GM06990 (cell line): Measurements from ENCODE around the gene OR4D1.
"Not testable (repeated sequence)": the region's sequence is repeated elsewhere in the genome, so short reads cannot be mapped to it uniquely, and the experiment has no call there.

Experiments
- DNase-seq: peaks from one replicate; pipeline ENCODE4 v3.0.0-alpha.2; 2011; ENCODE audit not compliant: insufficient read length; ENCODE audit errors: extremely low read depth
- H3K27me3 ChIP-seq: replicated peaks from 2 replicates; pipeline ENCODE4 v1.6.0; 2011; ENCODE audit warnings: low read length; ENCODE audit not compliant: control insufficient read depth, insufficient read depth
- H3K36me3 ChIP-seq: 2 replicates; pipeline ENCODE4 v1.5.1; 2011; ENCODE audit warnings: low read length; ENCODE audit not compliant: control insufficient read depth, insufficient read depth
- H3K4me3 ChIP-seq: replicated peaks from 2 replicates; pipeline ENCODE4 v1.5.1; 2011; ENCODE audit warnings: low read depth, mild to moderate bottlenecking, control low read depth, low read length
- TF ChIP-seq, protein P1 (sequence below): IDR thresholded peaks from 2 replicates; pipeline ENCODE4 v1.5.1; 2011; ENCODE audit warnings: low read length, control low read depth, mild to moderate bottlenecking, inconsistent platforms; ENCODE audit not compliant: insufficient read depth, poor library complexity, severe bottlenecking

Gene OR4D1

GRCh38 chr17:58147930-58148434 is at the start of gene OR4D1:
Gene OR4D1, plus strand, starts transcription at chr17:58148384. Its CDS starts 6,770 bp downstream, at chr17:58155154.
- H3K36me3 ChIP-seq = no peaks in the 10 kb centered on the region
- TF ChIP-seq, protein P1, sequence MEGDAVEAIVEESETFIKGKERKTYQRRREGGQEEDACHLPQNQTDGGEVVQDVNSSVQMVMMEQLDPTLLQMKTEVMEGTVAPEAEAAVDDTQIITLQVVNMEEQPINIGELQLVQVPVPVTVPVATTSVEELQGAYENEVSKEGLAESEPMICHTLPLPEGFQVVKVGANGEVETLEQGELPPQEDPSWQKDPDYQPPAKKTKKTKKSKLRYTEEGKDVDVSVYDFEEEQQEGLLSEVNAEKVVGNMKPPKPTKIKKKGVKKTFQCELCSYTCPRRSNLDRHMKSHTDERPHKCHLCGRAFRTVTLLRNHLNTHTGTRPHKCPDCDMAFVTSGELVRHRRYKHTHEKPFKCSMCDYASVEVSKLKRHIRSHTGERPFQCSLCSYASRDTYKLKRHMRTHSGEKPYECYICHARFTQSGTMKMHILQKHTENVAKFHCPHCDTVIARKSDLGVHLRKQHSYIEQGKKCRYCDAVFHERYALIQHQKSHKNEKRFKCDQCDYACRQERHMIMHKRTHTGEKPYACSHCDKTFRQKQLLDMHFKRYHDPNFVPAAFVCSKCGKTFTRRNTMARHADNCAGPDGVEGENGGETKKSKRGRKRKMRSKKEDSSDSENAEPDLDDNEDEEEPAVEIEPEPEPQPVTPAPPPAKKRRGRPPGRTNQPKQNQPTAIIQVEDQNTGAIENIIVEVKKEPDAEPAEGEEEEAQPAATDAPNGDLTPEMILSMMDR = no peak
- H3K27me3 ChIP-seq = no peaks in the 10 kb centered on the region; the same call in 1 of the 2 replicates
- DNase-seq = no peak
- H3K4me3 ChIP-seq = no peak within 1 kb of the TSS

- H3K4me3 ChIP-seq = no peak overlapping the region
- H3K27me3 ChIP-seq = no peaks in the 10 kb centered on the region
- DNase-seq = no peak
- no peaks in the 10 kb centered on the region for H3K36me3 ChIP-seq
- TF ChIP-seq, protein P1 = no peak
These were observed 47.7 kb upstream of the OR4D1 start for GRCh38 chr17:58100506-58100905.

DNA sequence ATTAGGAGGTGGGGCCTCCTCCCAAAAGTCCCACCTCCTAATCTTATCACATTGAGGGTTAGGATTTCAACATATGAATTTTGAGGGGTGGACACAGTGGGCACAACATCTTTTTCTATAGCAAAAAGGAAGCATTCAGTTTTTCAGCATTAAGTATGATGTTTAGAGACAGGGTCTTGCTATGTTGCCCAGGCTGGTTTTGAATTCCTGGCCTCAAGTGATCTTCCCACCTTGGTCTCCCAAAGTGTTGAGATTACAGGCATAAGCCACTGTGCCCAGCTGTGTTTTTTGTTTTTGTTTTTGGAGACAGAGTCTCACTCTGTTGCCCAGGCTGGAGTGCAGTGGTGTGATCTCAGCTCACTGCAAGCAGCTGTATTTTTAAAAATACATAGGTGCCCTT is 46.3 kb upstream of the OR4D1 start:
- not testable (repeated sequence) for DNase-seq, H3K4me3 ChIP-seq

GRCh38 chr17:58105093-58105492 is 43.1 kb upstream of the OR4D1 start:
- Histone ChIP-seq H3K27me3 (no peaks in the 10 kb centered on the region), H3K36me3 (no peaks in the 10 kb centered on the region), H3K4me3 (no peak overlapping the region)
- TF ChIP-seq, protein P1 = no peak
- DNase-seq = no peak

More for the DNA sequence above, 46.3 kb upstream of the OR4D1 start:
- not testable (repeated sequence) for H3K36me3 ChIP-seq, H3K27me3 ChIP-seq

DNA sequence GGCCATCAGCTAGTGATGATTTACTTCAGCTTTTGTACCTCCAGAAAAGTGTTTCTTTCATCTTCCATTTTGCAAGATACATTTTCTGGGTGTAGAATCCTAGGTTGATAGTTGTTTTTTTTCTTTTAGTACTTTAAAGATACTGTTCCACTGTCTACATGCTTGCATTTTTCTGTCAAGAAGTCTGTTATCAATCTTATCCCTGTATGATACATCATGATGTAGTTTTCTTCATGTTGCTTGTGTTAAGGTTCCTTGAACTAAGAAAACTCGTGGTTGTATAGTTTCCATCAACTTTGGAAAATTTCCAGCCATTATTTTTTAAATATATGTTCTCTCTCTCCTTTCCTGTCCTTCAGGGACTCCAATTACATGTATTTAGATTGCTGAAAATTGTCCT is 40.9 kb upstream of the OR4D1 start:
- no peaks in the 10 kb centered on the region for H3K36me3 ChIP-seq
- DNase-seq = no peak

GRCh38 chr17:58109197-58109596 is 39.0 kb upstream of the OR4D1 start:
- TF ChIP-seq, protein P1 = no peak
- Histone ChIP-seq H3K27me3 (no peaks in the 10 kb centered on the region), H3K4me3 (no peak overlapping the region), H3K36me3 (no peaks in the 10 kb centered on the region)
- no peak for DNase-seq

More for the DNA sequence above, 40.9 kb upstream of the OR4D1 start:
- Histone ChIP-seq H3K27me3 (no peaks in the 10 kb centered on the region), H3K4me3 (no peak overlapping the region)
- TF ChIP-seq, protein P1 = no peak
